H1 (cell line): ENCODE measurements around the gene AAGAB. TPM values are rescaled to one million over a fixed set of nuclear protein-coding genes. Genes with fewer than 3 reads are reported as not detected.

Experiments
- BCL11A ChIP-seq, 2 experiments: IDR thresholded peaks; one replicate each; pipeline ENCODE4 v1.6.1; 2011; ENCODE audit warnings: low read depth in 2 of 2, low read length in 2 of 2, mild to moderate bottlenecking in 2 of 2
- CHD1 ChIP-seq: IDR thresholded peaks from 2 replicates; pipeline ENCODE4 v1.6.1; 2012; ENCODE audit warnings: low read depth, low read length, improper control_type of control experiment
- CHD2 ChIP-seq: IDR thresholded peaks from 2 replicates; pipeline ENCODE4 v1.6.1; 2012; ENCODE audit warnings: low read length, improper control_type of control experiment
- CREB1 ChIP-seq: IDR thresholded peaks from 2 replicates; pipeline ENCODE4 v1.6.1; 2012; ENCODE audit warnings: inconsistent platforms
- CTBP2 ChIP-seq: IDR thresholded peaks from 2 replicates; pipeline ENCODE4 v1.7.0; 2011; ENCODE audit warnings: borderline replicate concordance, mild to moderate bottlenecking, moderate library complexity, mixed read lengths, low read length; ENCODE audit not compliant: insufficient read depth, insufficient read length
- E2F6 ChIP-seq: IDR thresholded peaks from 2 replicates; pipeline ENCODE4 v1.6.1; 2012; ENCODE audit warnings: inconsistent platforms
- GABPA ChIP-seq: IDR thresholded peaks from 2 replicates; pipeline ENCODE4 v1.6.1; 2011; ENCODE audit warnings: mild to moderate bottlenecking, low read length, moderate library complexity, borderline replicate concordance; ENCODE audit not compliant: insufficient read depth
- HDAC2 ChIP-seq, 2 experiments: fragments of 300-600 bp in 1 of 2; sonication (generic) in 1 of 2; IDR thresholded peaks; 2 replicates each; pipeline ENCODE4 v1.6.1; 2011 to 2012; ENCODE audit warnings: low read depth in 2 of 2, low read length in 2 of 2, mild to moderate bottlenecking in 2 of 2, moderate library complexity in 2 of 2, borderline replicate concordance in 1 of 2, inconsistent platforms in 1 of 2
- JUN ChIP-seq: IDR thresholded peaks from 2 replicates; pipeline ENCODE4 v1.6.1; 2011; ENCODE audit warnings: low read depth, mild to moderate bottlenecking, improper control_type of control experiment, low read length
- KDM1A ChIP-seq: fragments of 200-600, 300-600 bp; sonication (generic); IDR thresholded peaks from 2 replicates; pipeline ENCODE4 v1.7.1; 2016; ENCODE audit warnings: mild to moderate bottlenecking, low read length, borderline replicate concordance
- MAX ChIP-seq: IDR thresholded peaks from 2 replicates; pipeline ENCODE4 v1.6.1; 2012; ENCODE audit warnings: inconsistent platforms
- NANOG ChIP-seq: IDR thresholded peaks from 2 replicates; pipeline ENCODE4 v1.6.1; 2011; ENCODE audit warnings: low read length, low read depth, mild to moderate bottlenecking, inconsistent platforms; ENCODE audit not compliant: insufficient read depth, poor library complexity, severe bottlenecking
- POLR2A ChIP-seq, 2 experiments: IDR thresholded peaks; 1 replicate in 1 of 2; 2 replicates in 1 of 2; pipeline ENCODE4 v1.6.1; 2011; ENCODE audit warnings: low read depth in 2 of 2, low read length in 2 of 2, mild to moderate bottlenecking in 2 of 2; ENCODE audit errors: control extremely low read depth in 1 of 2
- RFX5 ChIP-seq: IDR thresholded peaks from 2 replicates; pipeline ENCODE4 v1.6.1; 2011; ENCODE audit warnings: low read depth, low read length, improper control_type of control experiment, borderline replicate concordance
- RXRA ChIP-seq: IDR thresholded peaks from 2 replicates; pipeline ENCODE4 v1.6.1; 2011; ENCODE audit warnings: low read depth, mild to moderate bottlenecking, low read length, moderate library complexity; ENCODE audit not compliant: insufficient read depth
- SAP30 ChIP-seq: fragments of 300-600 bp; sonication (generic); IDR thresholded peaks from 2 replicates; pipeline ENCODE4 v1.7.1; 2012; ENCODE audit warnings: low read length, moderate library complexity, mild to moderate bottlenecking, inconsistent platforms; ENCODE audit not compliant: insufficient read depth, insufficient replicate concordance
- SIN3A ChIP-seq, 2 experiments: IDR thresholded peaks in 1 of 2; conservative IDR thresholded peaks in 1 of 2; 2 replicates each; pipeline ENCODE4 v1.6.1; 2011 to 2012; ENCODE audit warnings: low read length in 2 of 2, improper control_type of control experiment in 1 of 2, low read depth in 1 of 2, mild to moderate bottlenecking in 1 of 2
- SP4 ChIP-seq: IDR thresholded peaks from 2 replicates; pipeline ENCODE4 v1.6.1; 2012; ENCODE audit warnings: low read length, inconsistent platforms
- USF2 ChIP-seq: IDR thresholded peaks from 2 replicates; pipeline ENCODE4 v1.6.1; 2011; ENCODE audit warnings: low read length, improper control_type of control experiment
- YY1 ChIP-seq: IDR thresholded peaks from 2 replicates; pipeline ENCODE4 v1.6.1; 2011; ENCODE audit warnings: low read depth, mild to moderate bottlenecking, low read length
- polyA plus RNA-seq, 7 experiments: library from polyadenylated mRNA; depleted of rRNA in 3 of 7; stranded (reverse) in 5 of 7; unstranded in 2 of 7; fragments of >200 nt in 5 of 7; fragments of 200-250 nt in 2 of 7; gene quantifications; 1 replicate in 5 of 7; 2 replicates in 1 of 7; 4 replicates in 1 of 7; pipeline versions ENCODE4 v1.2.1 to v1.2.3, GENCODE V29; 2011 to 2013; ENCODE audit warnings: missing spikeins in 2 of 7, mixed read lengths in 2 of 7
- total RNA-seq: library from RNA; stranded (reverse); fragmentation: NEBNext Ultra II Directional; extraction: Animal tissue kit (Norgen Biotek cat#: 25700); gene quantifications from 2 replicates; pipeline ENCODE4 v1.2.1, GENCODE V29; 2021

The AAGAB gene
- total and polyA plus RNA-seq, 2 of the 8 experiments (the other 6 are each of a cell fraction or from before 2014, with no cell fraction given) = 20.1 to 45.9 TPM

- no peak for TF ChIP-seq GABPA
- TF ChIP-seq YY1 = 0 out of 2 replicates have a peak, but pooled peaks have one; percentile 4
- TF ChIP-seq CHD1 = no peak
- peak; percentile 67; the same call in 1 of the 2 replicates for TF ChIP-seq CREB1
- 0 out of 4 replicates have a peak, but pooled peaks of 1 of the 2 experiments have one; percentile 32 for TF ChIP-seq SIN3A (conservative IDR thresholded peaks at IDR 0.05 in 1 of 2, IDR thresholded peaks at IDR 0.05 in 1 of 2; ENCODE audit: low read depth in 1 of 2, low read length in 2 of 2)
- TF ChIP-seq JUN = no peak
- peak; percentile 32 for TF ChIP-seq NANOG
- TF ChIP-seq KDM1A = no peak
- TF ChIP-seq POLR2A (IDR thresholded peaks at IDR 0.05; ENCODE audit: control extremely low read depth in 1 of 2, low read depth in 2 of 2, low read length in 2 of 2) = no peak
- no peak for TF ChIP-seq BCL11A (IDR thresholded peaks at IDR 0.05; ENCODE audit: low read depth in 2 of 2, low read length in 2 of 2)
- no peak for TF ChIP-seq RFX5
- no peak for TF ChIP-seq USF2
- no peak; the same call in 1 of the 2 replicates for TF ChIP-seq E2F6
- peak; percentile 11 for TF ChIP-seq CTBP2
- peak; percentile 35 for TF ChIP-seq MAX
- no peak for TF ChIP-seq SAP30
- TF ChIP-seq HDAC2 (IDR thresholded peaks at IDR 0.05; ENCODE audit: borderline replicate concordance in 1 of 2, low read depth in 2 of 2, low read length in 2 of 2) = no peak
- TF ChIP-seq CHD2 = no peak
- TF ChIP-seq SP4 = no peak
- TF ChIP-seq RXRA = no peak
Observed at GRCh38 chr15:67165254-67166253, 88.9 kb downstream of the AAGAB start (continued).
